DLD1 (cell line): ENCODE data around the gene TPBGL.

ENCODE experiments used
- in situ Hi-C: cut with HindIII; loops from 2 replicates; pipeline ENCODE4 v1.10.0; 2017; ENCODE audit warnings: low sequenced_read_pairs

TPBGL gene

DNA sequence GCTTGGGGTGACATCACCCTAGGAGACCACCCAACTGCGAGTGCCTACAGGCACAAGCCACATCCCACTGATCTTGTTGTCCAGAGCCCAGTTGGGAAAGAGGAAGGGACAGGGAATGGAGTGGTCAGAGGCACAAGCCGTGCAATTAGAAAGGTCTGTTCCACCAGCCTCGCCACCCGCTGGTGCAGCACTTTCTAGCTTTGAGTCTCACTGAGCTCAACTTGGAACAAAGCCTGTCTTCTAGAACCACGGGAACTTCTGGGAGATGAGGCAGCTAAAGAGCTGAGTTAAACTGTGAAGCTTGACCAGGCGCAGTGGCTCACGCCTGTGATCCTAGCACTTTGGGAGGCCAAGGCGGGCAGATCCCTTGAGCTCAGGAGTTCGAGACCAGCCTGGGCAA, 29.3 kb downstream of the TPBGL start:
- in situ Hi-C loops: loop anchor here (10.0 kb wide), 1 partner anchor 115 kb away; no protein-coding TSS in a partner anchor

DNA sequence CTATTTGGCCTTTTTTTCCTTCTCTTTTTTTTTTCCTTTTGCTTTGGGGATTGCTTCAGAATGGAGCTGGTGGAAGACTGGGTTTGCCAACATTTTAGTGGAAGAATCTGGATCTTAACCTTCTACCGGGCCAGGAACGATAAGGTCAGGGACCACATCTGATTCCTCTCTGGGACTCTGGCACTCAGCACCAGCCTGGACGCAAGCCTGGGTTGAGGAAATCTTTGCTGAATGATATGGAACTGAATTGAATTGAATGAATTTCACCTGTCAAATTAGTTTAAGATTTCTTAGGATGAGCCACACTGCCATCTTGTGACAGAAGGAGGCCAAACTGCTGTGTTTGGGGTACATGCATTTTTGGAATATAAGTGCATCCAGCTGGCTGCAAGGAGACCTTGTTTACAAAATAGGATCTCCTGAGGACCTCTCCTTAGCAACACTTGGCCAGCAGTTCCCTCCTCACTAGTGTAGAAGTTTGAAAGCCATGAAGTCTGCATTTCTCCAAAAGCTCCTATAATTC, 30.4 kb downstream of the TPBGL start:
- in situ Hi-C loops: loop anchor here (10.0 kb wide), 1 partner anchor 114 kb away; no protein-coding TSS in a partner anchor

DNA sequence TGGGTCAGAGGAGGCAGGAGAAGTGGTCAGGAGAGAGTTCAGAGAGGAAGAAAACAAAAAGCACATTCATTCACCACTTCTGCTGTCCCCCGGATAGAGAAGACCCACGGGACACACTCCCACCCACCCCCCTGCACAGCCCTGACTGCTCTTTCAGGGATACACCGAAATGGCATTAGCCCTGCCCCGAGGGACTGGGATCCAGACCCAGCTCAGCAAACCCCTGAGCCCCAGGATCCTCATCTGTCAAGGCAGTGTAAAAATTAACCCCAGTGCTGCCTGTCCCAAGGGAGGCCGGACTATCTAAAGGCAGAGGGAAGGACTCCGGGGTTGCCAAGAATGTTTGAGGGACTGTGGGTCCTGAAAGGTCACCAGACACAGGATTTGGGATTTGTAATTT, 31.2 kb downstream of the TPBGL start:
- in situ Hi-C loops: loop anchor here (10.0 kb wide), 1 partner anchor 113 kb away; no protein-coding TSS in a partner anchor

DNA sequence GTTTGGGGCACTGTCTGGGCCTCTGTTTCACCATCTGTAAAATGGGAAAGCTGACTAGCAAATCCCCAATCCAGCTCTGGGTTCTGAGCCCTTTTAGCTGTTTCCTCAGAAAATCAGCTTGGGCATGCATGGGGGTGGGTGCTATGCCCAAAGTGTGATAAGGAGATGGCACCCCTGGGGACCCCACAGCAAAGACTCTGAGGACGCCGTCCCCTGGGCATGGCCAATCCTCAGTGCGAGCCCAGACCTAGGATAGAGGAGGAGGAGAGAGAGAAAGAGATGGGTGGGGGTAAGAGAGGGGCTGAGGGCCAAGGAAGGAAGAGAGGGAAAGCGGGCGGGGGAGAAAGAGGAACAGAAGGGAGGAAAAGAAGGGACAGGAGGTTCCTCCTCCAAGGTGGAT, 31.8 kb downstream of the TPBGL start:
- in situ Hi-C loops: loop anchor here (10.0 kb wide), 1 partner anchor 112 kb away; no protein-coding TSS in a partner anchor

DNA sequence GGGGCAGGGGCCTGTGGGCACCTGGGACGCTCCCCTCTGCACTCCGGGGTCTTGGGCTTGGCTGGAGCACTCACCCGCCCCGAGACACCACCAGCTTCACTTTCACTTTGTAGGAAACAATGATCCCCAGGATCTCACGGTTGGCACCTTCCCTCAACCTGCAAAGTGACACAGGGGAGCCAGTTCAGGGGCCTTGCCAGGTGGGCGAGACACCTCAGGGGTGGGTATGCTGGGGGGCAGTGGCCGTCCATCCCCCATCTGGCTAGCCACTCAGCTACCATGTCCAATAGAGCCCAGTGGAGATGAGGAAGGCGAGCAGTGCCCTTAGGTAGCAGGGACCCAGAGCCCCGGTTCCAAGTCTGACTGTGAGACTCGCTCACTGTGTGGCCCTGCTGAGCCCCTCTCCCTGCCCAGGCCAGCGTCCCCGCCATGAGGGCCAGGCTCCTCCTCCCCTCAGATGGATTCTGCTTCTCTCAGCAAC, 32.3 kb downstream of the TPBGL start:
- in situ Hi-C loops: loop anchor here (10.0 kb wide), 1 partner anchor 112 kb away; no protein-coding TSS in a partner anchor

DNA sequence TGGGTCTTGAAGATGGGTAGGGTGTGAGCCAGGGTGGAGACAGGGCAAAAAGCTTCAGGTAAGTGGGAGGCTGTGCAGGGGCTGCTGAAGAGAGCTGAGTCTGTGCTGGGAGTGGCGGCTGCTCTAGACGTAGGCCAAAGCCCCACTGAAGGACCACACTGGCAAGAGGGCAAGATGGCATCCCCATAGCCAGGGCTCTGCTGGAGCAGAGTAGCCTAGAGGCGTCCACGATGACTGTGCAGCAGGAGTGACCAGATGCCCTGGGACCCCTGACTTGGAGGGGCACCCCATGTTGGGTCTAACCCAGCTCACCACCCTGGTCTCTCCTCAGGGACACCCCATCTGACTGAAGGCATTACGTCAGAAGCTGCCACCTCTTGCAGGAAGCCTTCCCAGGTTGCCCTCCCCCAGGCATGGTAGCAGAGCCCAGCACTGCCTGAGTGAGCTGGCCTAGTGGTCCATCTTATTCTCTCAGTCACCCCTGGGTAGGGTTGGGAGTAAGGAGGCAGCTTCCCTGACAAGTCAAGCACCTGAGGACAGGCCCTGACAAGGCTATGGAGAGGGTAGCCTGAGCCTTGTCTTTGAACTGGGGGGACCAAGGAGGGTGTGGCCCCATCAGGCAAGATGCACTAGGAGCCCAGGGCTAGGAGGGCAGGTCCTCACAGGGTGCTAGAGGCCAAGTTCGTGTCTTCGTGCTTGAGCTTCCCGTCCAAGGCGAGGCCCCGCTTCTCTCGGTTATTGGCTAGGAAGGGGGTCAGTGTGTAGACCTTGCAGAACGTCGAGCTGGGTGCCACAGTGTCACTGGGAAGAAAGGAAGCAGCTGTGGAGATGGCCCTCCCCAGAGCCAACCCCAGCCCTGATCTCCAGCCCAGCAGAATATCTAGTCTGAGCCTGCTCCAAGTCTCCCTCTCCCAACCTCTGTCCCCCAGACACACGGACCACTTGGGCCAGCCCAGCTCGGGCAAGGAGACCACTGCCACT, 33.1 kb downstream of the TPBGL start:
- in situ Hi-C loops: loop anchor here (10.0 kb wide), 1 partner anchor 111 kb away; no protein-coding TSS in a partner anchor

DNA sequence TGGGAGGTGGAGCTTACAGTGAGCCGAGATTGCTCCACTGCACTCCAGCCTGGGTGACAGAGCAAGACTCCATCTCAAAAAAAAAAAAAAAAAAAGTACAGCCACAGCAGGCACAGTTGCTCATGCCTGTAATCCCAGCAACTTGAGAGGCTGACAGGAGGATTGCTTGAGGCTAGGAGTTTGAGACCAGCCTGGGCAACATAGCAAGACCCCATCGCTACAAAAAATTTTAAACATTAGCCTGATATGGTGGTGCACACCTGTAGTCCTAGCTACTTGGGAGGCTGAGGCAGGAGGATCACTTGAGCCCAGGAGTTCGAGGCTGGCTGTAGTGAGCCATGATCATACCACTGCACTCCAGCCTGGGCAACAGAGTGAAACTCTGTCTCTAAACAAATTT, 34.1 kb downstream of the TPBGL start:
- in situ Hi-C loops: loop anchor here (10.0 kb wide), 1 partner anchor 110 kb away; no protein-coding TSS in a partner anchor

DNA sequence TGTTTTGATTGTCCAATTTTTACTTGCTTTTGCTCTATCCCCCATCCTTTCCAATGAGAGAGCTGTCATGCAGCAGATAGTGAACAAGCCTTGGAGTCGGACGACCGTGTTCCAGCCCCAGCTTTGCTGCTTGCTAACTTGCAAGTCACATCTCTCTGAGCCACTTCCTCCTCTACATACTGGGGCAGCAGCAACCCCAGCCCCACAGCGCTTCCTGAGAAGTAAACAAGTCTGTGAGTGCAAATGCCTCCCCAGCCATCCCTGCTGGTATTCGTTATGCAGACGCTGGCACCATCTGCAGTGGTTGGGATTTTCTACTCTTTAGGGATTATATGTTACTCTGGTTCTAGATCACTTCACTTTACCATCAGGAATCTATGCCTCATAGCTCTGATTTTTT, 35.0 kb downstream of the TPBGL start:
- in situ Hi-C loops: loop anchor here (10.0 kb wide), 1 partner anchor 109 kb away; no protein-coding TSS in a partner anchor

DNA sequence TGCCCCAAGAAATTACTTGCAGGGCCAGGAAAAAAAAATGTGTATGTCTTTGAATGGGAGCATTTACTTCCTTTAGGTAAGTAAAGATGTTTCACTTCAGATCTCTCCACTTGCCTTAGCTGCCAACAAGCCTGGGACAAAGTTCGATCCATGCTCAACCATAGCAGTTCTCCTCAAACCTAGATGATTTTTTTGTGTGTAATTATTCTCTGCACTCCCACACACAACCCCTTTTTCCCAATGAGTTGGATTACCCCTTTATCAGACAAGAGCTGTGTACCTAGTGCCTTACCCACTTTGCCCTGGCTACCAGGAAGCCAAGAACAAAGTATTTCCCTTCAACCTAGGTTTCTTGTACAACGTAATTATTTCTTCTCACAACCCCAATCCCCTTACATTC, 35.6 kb downstream of the TPBGL start:
- in situ Hi-C loops: loop anchor here (10.0 kb wide), 1 partner anchor 109 kb away; no protein-coding TSS in a partner anchor

DNA sequence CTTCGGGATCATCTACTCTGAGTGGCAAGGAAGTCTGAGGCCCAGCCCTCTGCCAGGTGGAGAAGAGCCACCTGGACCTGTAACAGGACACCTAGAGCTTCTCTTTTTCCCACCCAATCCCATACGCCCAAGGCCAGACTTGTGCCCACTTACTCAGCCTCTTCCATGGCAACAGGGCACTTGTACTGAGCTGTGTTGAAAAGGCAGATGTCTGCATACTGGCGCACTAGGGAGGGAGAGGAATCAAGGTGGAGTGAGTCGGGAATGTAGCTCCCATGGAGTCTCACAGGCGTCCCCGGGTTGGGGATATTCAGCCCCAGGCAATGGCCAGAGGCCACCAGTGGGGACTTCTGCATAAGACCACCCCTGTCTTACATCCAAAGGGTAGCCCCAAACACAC, 36.1 kb downstream of the TPBGL start:
- in situ Hi-C loops: loop anchor here (10.0 kb wide), 1 partner anchor 108 kb away; no protein-coding TSS in a partner anchor

DNA sequence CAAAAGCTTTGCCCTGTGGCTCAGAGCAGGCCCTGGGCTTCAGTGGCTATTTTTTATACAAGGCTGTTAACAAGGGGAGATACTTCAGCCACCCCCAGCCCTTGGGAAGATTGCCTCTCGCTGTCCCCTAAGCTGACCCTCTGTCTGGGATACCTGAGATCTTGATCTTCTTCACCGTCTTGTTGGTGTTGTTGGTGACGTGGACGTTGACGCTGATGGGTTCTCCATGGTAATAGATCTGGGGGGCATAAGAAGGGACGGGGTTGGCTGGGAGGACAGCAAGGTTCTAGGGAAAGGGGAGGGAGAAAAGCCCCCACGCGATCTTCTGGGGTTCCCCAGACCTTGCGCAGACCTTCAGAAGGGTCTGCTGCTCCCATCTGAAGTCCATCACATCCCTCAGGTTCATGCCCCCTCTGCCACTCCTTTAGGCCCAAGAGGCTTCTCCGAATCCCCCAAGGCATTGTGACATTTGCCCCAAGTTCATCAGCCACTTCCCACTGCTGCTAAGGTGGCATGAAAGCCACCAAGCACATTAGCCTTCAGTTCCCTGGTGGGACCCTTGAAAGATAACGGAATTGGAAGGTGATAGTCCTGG, 36.7 kb downstream of the TPBGL start:
- in situ Hi-C loops: loop anchor here (10.0 kb wide), 1 partner anchor 107 kb away; no protein-coding TSS in a partner anchor

DNA sequence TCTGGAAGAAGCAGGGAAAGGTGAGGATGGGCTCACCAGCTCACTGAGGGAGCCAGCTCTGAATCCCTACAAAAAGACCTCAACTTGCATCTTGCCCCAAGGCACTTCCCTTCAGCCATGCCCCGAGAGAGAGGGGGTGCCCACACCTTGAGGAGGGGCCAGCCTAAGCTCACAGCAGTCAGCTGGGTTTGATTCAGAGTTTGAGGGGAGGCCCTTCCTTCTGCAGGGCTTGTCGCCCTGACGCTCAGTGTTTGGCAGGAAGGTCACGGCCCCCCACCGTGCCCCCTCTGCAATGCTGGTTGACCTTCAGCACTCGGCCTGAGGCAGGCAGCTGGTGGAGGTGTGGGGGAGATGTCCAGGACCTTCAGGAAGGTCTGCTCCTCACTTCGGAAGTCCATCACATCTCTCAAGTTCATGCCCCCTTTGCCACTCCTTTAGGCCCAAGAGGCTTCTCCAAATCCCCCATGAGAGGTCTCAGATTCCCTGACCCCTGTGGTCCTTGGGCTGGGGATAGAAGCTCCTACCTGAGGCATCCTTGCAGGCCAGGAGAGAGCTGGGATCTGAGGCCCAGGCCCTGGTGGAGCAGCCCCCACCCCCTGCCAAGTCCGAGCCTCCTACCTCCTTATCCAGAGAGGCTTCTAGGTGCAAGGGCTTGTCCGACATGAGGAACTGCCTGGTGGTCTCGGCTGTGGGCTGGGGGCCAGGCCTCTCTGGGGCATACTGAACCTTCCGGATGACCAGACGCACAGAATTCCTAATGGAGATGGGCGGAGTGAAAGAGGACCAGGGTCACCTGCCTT, 37.6 kb downstream of the TPBGL start:
- in situ Hi-C loops: loop anchor here (10.0 kb wide), 1 partner anchor 107 kb away; no protein-coding TSS in a partner anchor

DNA sequence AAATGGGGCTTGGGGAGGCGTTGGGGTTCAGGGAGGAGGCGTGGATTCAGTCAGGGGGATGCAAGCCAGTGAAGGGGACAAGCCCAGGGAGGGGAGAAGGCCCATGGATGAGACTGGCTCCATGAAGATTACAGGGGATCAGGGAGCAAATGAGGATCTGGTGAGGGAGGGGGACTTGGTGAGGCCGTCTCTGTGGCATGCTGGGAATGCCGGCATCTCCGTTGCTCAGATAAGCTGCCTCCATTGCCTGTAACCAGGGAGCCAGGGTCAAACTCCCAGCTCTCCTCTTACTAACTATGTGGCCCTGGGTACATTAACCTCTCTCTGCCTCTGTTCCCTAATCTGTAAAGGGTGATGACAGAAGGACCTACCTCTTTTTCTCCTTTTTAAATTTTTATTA, 38.7 kb downstream of the TPBGL start:
- in situ Hi-C loops: loop anchor here (10.0 kb wide), 1 partner anchor 106 kb away; no protein-coding TSS in a partner anchor

DNA sequence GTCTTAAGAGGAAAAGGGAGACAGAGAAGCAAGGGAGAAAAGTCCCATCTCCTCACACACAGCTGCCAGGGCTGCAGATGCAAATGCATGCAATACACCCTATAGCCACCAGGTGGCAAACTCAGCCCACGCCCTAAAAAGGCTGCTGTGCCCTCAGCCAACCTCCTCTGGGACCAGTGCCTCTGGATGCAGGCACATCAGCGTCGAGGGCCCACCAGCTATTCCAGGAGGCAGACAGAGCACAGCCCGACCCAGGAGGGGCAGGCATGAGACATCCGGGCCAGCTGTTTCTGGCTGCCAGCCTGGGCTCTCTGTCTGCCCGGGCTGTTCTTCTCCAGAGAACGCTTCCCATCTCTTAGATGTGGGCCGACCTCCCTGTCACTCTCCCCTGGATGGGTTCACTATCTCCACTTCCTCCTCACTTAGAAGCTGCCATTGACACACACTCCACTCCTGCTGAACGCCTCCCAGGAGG, 39.7 kb downstream of the TPBGL start:
- in situ Hi-C loops: no loop called here

DNA sequence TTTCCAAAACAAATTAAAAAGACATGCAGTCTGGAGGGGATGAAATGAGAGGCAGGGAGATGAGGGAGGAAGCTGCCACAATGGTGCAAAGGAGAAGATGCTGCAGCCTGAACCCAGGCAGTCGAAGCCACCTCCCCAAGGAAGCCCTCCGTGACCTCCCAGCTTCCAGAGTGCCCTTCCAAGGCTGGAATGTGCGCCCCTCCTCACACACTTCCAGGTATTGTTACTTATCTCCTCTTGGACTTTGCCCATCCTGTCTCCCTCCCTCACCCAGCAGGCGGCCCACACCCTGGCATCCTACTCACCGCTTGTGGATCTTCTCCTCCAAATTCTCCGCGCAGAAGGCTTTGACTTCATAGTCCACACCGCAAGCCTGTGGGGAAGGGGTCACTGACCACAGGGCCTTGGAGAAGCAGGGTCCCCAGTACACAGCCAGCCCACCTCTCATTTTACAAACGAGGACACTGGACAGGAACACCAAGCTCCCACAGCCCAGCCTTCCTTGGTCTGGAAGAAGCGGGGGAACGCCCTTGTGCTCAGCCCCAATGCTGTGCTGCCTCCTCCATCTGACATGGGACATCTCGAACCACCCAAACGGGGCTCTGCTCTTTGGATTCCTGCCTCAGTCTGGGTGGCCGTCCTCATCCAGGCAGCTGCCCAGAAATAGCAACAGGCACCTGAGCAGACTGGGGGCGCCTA, 40.3 kb downstream of the TPBGL start:
- in situ Hi-C loops: no loop called here

DNA sequence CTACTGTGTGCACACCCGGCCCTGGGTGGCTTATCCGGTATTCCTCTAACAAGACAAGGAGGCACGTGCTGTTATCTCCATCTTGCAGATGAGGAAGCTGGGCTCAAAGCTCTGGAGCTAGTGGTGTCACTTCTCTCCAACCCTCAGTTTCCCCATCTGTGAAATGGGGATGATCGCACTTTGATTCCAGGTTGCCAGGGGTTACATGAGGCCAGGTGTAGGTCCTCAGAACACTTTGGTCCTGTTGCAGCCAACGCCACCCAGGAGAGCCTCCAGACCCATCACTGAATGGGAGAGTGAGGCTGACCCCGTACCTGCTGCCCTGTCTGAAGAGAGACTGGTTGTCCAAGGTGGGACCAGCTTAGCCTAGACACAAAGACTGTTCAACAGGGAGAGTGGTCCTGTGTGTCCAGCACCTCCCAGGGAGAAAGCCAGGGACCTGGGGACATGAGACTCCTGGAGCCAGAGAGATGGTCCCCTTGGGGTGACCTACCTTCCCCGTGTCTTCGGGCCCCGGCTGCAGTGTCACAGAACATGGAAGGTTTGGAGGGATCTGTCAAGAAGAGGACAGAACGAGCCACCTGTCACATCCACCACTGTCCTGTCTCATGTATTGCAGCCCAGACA, 41.0 kb downstream of the TPBGL start:
- in situ Hi-C loops: no loop called here

DNA sequence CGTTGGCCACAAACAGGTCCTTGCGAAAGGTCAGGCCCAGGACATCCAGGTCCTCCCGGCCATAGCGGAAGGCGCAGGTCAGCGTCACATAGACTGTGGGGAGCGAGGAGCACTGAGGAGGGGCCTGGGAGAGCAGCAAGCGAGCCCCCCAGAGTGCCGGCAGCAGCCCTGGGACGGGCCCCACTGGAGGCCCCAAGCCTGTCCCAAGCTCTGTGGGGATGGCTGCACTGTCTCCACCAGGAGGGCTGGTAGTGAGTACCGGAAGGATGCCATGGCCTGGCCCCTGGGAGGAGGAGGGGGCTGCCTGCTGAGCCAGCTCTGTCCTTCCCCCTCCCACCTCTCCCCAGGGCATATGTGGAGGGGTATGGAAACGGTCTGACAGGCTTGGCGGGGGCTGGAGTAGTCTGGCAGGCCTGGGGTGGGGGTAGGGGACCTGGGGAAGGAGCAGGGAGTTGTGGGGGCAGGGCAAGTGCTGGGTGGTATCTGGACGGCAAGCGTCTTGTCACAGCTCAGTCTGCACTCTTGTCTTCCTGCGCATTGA, 42.9 kb downstream of the TPBGL start:
- in situ Hi-C loops: no loop called here

DNA sequence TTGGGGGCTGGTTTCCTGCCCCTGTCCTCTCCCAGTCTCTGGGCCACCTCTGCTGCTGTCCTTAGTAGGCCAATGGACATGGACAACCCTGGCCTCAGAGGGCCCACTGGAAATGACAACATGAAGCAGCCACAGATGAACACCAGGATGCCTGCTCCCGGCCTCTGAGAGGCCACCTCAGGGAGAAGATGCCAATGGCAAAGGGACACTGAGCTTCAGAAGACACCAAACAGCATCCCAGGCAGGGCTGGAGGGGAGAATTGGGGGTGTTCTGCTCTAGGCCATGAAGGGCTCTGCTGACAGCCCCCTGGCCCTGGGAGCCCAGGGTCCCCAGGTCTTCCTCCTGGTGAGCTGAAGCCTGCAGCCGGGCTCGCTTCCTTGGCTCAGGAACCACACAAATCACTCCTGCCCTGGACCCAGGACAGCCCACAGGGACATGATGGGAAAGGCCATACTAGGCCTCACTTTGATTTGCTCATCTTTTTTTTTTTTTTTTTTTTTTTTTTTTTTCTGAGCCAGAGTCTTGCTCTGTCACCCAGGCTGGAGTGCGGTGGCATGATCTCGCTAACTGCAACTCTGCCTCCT, 45.3 kb downstream of the TPBGL start:
- in situ Hi-C loops: no loop called here
